GM18858 (cell line): ENCODE data around the gene FGD4.

Source experiments
- ATAC-seq: cut with Tn5 transposase; IDR thresholded peaks from one replicate; pipeline ENCODE4 v1.9.1; 2021; ENCODE audit not compliant: unreplicated experiment

Gene FGD4

GRCh38 chr12:32399370-32400113 lies at the start of gene FGD4:
Gene FGD4 (plus strand): TSS chr12:32399558.
- ATAC-seq, result peak; percentile 71

GRCh38 chr12:32353540-32353939 lies 45.8 kb upstream of the FGD4 start:
- ATAC-seq, result no peak

- ATAC-seq, result no peak
Observed at GRCh38 chr12:32357601-32358249, 41.6 kb upstream of the FGD4 start.

- ATAC-seq, result no peak
Observed at GRCh38 chr12:32360956-32361355, 38.4 kb upstream of the FGD4 start.

- ATAC-seq, result no peak
Observed at GRCh38 chr12:32362892-32363291, 36.5 kb upstream of the FGD4 start.

- no peak for ATAC-seq
Observed at GRCh38 chr12:32365473-32366064, 33.8 kb upstream of the FGD4 start.

GRCh38 chr12:32366714-32367113 lies 32.6 kb upstream of the FGD4 start:
- ATAC-seq, result no peak

- ATAC-seq, result no peak
Observed at GRCh38 chr12:32367381-32367780, 32.0 kb upstream of the FGD4 start.

GRCh38 chr12:32369202-32369601 lies 30.2 kb upstream of the FGD4 start:
- ATAC-seq, result no peak

GRCh38 chr12:32377344-32378055 lies 21.9 kb upstream of the FGD4 start:
- ATAC-seq, result no peak

GRCh38 chr12:32379213-32379612 lies 20.1 kb upstream of the FGD4 start:
- no peak for ATAC-seq

GRCh38 chr12:32379667-32380066 lies 19.7 kb upstream of the FGD4 start:
- no peak for ATAC-seq

GRCh38 chr12:32382226-32382625 lies 17.1 kb upstream of the FGD4 start:
- no peak for ATAC-seq

- no peak for ATAC-seq
Observed at GRCh38 chr12:32390572-32391219, 8.7 kb upstream of the FGD4 start.

- ATAC-seq, result no peak
Observed at GRCh38 chr12:32395026-32395425, 4.3 kb upstream of the FGD4 start.

- no peak for ATAC-seq
Observed at GRCh38 chr12:32397696-32398095, 1.7 kb upstream of the FGD4 start.

GRCh38 chr12:32398181-32398580 lies 1.2 kb upstream of the FGD4 start:
- no peak for ATAC-seq

- no peak for ATAC-seq
Observed at GRCh38 chr12:32398816-32399369, 465 bp upstream of the FGD4 start.

- ATAC-seq, result no peak
Observed at GRCh38 chr12:32400114-32400672, 835 bp downstream of the FGD4 start.

- no peak for ATAC-seq
Observed at GRCh38 chr12:32400866-32401265, 1.5 kb downstream of the FGD4 start.

- no peak for ATAC-seq
Observed at GRCh38 chr12:32402170-32402569, 2.8 kb downstream of the FGD4 start.
